ENCODE measurements around the gene SLC35C1. TPM values are rescaled to one million over a fixed set of nuclear protein-coding genes. Genes with fewer than 3 reads are reported as not detected.
A peak's percentile ranks its signal among the peaks of the same experiment; 100 is the strongest.
"Not testable (repeated sequence)": the region's sequence is repeated elsewhere in the genome, so short reads cannot be mapped to it uniquely, and the experiment has no call there.

SLC35C1 gene
- total RNA-seq, 1 donor from 2014 or later, result 4.3 TPM

GRCh38 chr11:45788887-45789286 lies 16.1 kb upstream of the SLC35C1 start:
- no peak for DNase-seq (ENCODE audit: low spot score)

DNA sequence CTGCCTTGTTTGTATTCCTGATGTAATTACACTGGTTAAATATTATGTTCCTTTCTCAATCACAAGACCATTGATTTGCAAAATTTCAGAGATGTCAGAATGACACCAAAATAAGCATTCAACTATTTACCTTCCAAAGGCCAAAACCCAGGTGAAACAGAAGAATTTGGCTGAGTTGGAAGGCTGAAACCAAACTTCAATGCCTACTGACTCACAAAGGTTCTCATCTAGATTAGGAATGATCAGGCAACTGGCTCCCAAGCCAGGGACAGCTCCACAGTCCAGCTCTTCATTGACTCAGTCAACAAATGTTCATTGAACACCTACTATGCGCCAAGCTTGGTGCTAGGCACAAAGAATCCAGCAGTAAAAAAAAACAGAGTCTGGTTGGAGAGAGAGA lies 13.4 kb upstream of the SLC35C1 start:
- DNase-seq (ENCODE audit: low spot score), result no peak

- DNase-seq (ENCODE audit: low spot score), result no peak
Observed at GRCh38 chr11:45794169-45794568, 10.8 kb upstream of the SLC35C1 start.

DNA sequence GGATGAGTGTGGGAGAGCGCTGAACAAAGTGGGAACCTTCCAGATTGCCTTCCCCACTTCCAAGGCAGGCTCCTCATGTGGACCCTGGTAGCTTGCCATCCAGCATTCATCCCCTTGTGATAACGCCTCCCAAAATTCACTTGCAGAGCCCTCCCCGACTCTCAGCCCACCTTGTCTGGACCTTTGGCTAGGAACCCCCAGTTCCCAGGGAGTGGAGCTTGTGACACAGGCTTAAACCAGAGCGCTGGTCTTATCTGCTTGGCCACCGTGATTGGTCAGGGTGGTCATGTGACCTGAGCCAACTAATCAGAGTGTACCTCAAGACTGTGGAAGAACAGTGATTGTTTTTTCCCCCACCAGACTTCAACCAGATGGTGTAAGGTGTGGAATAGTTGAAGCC lies 9.6 kb upstream of the SLC35C1 start:
- DNase-seq (ENCODE audit: low spot score), result no peak

DNA sequence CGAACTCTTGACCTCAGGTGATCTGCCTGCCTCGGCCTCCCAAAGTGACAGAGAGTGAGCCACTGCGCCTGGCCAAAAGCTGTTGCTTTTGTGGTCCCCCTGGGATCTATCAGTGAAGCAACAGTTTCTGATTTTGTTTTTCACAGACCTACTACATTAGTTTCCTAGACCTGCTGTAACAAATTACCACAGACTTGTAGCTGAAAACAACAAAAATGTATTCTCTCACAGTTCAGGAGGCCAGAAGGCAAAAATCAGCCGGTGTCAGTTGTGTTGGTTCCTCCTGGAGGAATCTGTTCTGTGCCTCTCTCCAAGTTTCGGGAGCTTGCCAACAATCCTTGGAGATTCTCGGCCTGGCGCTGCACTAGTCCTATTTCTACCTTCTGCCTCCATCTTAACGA lies 8.5 kb upstream of the SLC35C1 start:
- DNase-seq (ENCODE audit: low spot score), result no peak

DNA sequence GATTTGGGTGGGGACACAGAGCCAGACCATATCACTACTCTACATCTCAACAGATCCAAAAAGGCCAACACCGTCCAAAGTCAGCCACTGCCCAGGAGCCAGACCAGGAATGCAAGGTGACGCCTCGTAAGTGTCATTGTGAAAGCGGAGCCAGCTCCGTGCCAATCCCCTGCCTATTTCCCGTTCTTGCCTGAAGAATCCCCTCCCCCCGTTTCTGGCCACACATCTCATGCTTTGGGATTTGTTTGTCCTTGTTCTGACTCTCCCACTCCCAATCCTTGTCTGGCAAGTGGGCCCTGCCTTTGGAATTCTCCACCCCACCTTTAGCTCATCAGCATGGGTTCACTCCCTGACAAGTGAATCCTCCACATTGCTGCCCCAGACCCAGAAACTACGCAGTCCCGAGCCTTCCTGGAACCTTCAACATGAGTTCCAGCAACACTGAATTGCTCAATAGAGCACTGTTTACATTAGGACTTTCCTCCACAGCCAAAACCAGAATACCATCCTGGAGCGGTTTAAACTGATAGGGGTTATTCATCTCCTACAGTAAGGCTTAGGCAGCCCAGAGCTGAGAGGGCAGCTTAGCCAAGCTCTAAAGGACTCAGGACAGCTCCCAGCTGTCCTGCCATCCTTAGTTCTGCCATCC lies 6.0 kb upstream of the SLC35C1 start:
- no peak for DNase-seq (ENCODE audit: low spot score)

- DNase-seq (ENCODE audit: low spot score), result no peak
Observed at GRCh38 chr11:45799562-45799961, 5.4 kb upstream of the SLC35C1 start.

GRCh38 chr11:45800261-45800660 lies 4.7 kb upstream of the SLC35C1 start:
- no peak for DNase-seq (ENCODE audit: low spot score)

DNA sequence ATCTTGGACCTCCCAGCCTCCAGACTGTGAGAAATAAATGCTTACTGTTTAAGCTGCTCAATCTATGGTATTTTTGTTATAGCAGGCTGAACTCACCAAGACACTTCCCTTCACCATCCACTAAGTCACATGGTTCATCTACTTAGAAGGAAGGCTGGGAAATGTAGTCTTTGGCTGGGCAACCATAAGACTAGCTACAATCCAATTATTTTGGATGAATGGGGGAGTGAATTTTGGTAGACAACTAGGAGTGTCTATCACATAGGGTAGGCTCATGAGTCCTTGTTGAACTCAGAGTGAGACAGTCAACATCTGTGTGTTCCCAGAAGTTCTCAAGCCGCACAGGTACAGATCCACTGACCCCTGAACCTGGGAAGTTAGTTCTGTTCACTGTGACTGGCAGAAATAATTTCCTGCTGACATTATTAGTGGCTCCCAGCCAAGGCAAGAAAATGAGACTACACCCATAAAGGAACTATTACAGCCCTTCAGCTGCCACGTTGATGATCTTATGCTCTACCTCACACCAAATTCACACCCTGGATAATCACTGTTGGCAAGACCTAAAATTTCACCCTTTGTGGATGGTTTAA lies 3.1 kb upstream of the SLC35C1 start:
- peak; percentile 25 for DNase-seq (ENCODE audit: low spot score)

DNA sequence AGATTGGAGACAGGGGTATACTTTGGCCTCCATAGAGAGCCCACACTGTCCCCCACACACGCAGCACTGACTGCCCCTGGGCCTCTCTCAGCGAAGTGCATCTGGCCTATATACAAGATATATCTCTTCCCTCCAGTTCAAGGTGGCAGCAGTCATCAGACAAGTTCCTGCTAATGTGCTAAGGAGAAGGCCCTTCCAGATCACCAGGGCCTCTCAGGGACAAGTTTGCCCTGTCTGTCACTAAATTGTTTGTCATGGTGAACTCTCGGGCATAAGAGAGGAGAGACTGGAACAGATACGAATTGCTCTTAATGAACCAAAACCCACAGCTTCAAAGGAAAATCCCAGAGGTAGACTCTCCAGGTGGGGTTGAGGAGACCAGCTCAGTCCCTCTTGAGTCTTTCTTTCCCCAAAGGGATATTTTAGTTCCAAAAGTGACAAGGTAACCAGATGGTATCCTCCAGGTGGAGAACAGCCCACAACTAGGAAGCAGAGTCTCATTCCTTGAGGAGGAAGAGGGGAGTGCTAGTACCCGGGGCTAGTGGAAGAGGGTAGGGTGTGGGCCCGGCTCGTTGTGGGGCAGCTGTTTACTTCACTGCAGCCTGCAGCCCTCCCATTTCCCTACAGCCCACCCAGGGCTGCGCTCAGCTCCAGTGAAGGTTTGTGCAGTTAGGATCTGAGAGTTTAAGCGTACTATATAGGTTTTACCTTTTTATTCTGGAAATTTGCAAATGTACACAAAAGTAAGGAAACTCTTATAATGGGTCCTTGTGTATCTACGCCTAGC lies 2.2 kb upstream of the SLC35C1 start:
- DNase-seq (ENCODE audit: low spot score), result no peak

GRCh38 chr11:45803971-45804760 lies 783 bp upstream of the SLC35C1 start:
- peak; percentile 74 for DNase-seq (ENCODE audit: low spot score)

DNA sequence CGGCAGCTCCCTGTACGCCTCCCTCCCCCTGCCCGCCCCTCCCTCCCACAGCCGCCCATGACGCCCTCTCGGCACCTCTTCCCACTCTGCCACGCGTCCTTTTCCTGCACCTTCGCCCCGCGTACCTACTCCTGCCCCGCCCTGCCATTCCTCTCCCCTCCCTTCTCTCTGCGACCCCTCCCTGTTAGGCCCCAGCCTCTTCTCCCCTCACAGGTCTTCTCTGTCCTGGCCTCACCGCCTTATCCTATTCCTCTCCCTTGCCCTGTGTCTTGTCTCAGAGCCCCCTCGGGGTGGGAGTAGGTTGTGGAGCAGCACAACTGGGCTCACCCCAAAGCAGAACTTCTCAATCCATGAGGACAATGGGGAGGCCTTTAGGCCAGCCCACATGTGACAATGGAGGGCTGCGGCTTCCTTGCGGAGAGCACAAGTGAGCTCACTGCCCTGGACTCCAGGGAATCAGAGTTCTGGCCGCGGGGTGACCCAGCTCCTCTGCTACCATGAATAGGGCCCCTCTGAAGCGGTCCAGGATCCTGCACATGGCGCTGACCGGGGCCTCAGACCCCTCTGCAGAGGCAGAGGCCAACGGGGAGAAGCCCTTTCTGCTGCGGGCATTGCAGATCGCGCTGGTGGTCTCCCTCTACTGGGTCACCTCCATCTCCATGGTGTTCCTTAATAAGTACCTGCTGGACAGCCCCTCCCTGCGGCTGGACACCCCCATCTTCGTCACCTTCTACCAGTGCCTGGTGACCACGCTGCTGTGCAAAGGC lies 539 bp downstream of the SLC35C1 start:
- peak; percentile 49 for DNase-seq (ENCODE audit: low spot score)

DNA sequence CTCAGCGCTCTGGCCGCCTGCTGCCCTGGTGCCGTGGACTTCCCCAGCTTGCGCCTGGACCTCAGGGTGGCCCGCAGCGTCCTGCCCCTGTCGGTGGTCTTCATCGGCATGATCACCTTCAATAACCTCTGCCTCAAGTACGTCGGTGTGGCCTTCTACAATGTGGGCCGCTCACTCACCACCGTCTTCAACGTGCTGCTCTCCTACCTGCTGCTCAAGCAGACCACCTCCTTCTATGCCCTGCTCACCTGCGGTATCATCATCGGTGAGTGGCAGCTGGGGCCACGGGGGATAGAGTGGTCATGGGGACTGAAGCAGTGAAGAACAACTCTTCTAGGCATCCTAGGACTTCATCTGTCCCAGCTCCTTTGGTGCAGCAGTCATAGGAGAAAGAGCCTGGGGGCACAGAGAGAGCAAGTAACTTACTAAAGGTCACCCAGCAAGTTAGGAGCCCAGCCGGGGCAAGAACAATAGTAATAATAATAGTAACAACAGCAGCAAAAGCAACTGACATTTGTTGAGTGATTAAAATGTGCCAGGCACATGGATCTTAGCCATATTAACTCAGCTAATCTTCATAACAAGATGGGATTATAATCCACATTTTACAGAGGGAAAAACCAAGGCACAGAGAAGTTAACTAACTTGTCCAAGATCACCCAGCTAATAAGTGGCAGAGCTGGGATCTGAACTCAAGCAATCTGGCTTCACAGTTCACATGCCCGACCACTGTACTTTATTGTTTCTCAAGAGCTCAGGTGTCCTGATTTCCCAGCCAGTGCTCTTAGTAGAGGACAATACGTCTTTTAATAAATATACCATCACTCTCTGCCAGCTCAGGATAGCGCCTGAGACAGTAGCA lies 1.4 kb downstream of the SLC35C1 start:
- DNase-seq (ENCODE audit: low spot score), result no peak

- no peak for DNase-seq (ENCODE audit: low spot score)
Observed at GRCh38 chr11:45806937-45807791, 2.2 kb downstream of the SLC35C1 start.

GRCh38 chr11:45807792-45808238 lies 2.9 kb downstream of the SLC35C1 start:
- DNase-seq (ENCODE audit: low spot score), result no peak

- not testable (repeated sequence) for DNase-seq (ENCODE audit: low spot score)
Observed at GRCh38 chr11:45808427-45808826, 3.5 kb downstream of the SLC35C1 start.

GRCh38 chr11:45809456-45810395 lies 4.8 kb downstream of the SLC35C1 start:
- DNase-seq (ENCODE audit: low spot score), result no peak

All from umbilical cord (tissue), 2 donors.